GM12801 (cell line): ENCODE results near the gene CISD3.

Experiments used
- CTCF ChIP-seq: IDR thresholded peaks from one replicate; pipeline ENCODE4 v1.5.1; 2011; ENCODE audit warnings: control low read depth; ENCODE audit not compliant: insufficient read length; ENCODE audit errors: extremely low read depth

CISD3 gene

GRCh38 chr17:38753071-38753506 is 22.9 kb downstream of the CISD3 start:
- no peak for TF ChIP-seq CTCF

GRCh38 chr17:38761612-38762011 is 31.5 kb downstream of the CISD3 start:
- no peak for TF ChIP-seq CTCF

- TF ChIP-seq CTCF: no peak
Measured at GRCh38 chr17:38762231-38762630, 32.1 kb downstream of the CISD3 start.

GRCh38 chr17:38766341-38766740 is 36.2 kb downstream of the CISD3 start:
- TF ChIP-seq CTCF: no peak

- TF ChIP-seq CTCF: no peak
Measured at GRCh38 chr17:38768417-38768816, 38.3 kb downstream of the CISD3 start.

- no peak for TF ChIP-seq CTCF
Measured at GRCh38 chr17:38773258-38773657, 43.1 kb downstream of the CISD3 start.

GRCh38 chr17:38777641-38778250 is 47.6 kb downstream of the CISD3 start:
- no peak for TF ChIP-seq CTCF
